K562 (cell line): ENCODE measurements around the gene WDR70.

Experiments used
- CTCF ChIP-seq, 3 experiments: IDR thresholded peaks in 2 of 3; conservative IDR thresholded peaks in 1 of 3; 2 replicates each; pipeline ENCODE4 v1.5.1; 2011 to 2012; ENCODE audit warnings: low read length in 3 of 3, mild to moderate bottlenecking in 3 of 3, control low read depth in 2 of 3, improper control_type of control experiment in 1 of 3, inconsistent platforms in 1 of 3, low read depth in 1 of 3, mixed read lengths in 1 of 3, moderate library complexity in 1 of 3; ENCODE audit not compliant: insufficient read depth in 2 of 3
- ELF4 ChIP-seq: fragments of 450-650 bp; formaldehyde crosslinking; IDR thresholded peaks from 2 replicates; pipeline ENCODE4 v1.4.0; 2022; ENCODE audit warnings: missing genetic modification characterization
- EZH2 ChIP-seq: IDR thresholded peaks from 2 replicates; pipeline ENCODE4 v1.6.1; 2012; ENCODE audit warnings: low read depth, mild to moderate bottlenecking, inconsistent platforms, low read length, borderline replicate concordance
- GTF3C2 ChIP-seq: IDR thresholded peaks from 3 replicates; pipeline ENCODE4 v1.6.1; 2011; ENCODE audit warnings: borderline replicate concordance, mild to moderate bottlenecking, moderate library complexity; ENCODE audit not compliant: insufficient read length; ENCODE audit errors: extremely low read depth
- NBN ChIP-seq: fragments of 450-650 bp; IDR thresholded peaks from 2 replicates; pipeline ENCODE4 v1.6.1; 2016; ENCODE audit warnings: low read depth, mild to moderate bottlenecking
- REST ChIP-seq, 2 experiments: fragments of 450-650 bp; formaldehyde crosslinking in 1 of 2; IDR thresholded peaks; 2 replicates each; pipeline versions ENCODE4 v1.4.0 to v1.6.1; 2014 to 2020; ENCODE audit warnings: mild to moderate bottlenecking in 2 of 2, borderline replicate concordance in 1 of 2, low read depth in 1 of 2
- RUNX1 ChIP-seq: sonication (generic); IDR thresholded peaks from 2 replicates; pipeline ENCODE4 v1.6.1; 2016; ENCODE audit warnings: antibody characterized with exemption, low read depth
- SIN3A ChIP-seq, 2 experiments: fragments of 150-350 bp in 1 of 2; IDR thresholded peaks; 2 replicates each; pipeline ENCODE4 v1.6.1; 2011 to 2016; ENCODE audit warnings: borderline replicate concordance in 2 of 2, low read depth in 2 of 2, low read length in 2 of 2, mild to moderate bottlenecking in 2 of 2, moderate library complexity in 2 of 2; ENCODE audit not compliant: control insufficient read depth in 1 of 2
- SMARCA4 ChIP-seq: fragments of 450-650 bp; IDR thresholded peaks from 2 replicates; pipeline ENCODE4 v1.6.1; 2016
- ZBTB33 ChIP-seq: sonication (generic); formaldehyde crosslinking; IDR thresholded peaks from 2 replicates; pipeline ENCODE4 v1.8.1; 2023; ENCODE audit warnings: mild to moderate bottlenecking, missing genetic modification reagents

DNA sequence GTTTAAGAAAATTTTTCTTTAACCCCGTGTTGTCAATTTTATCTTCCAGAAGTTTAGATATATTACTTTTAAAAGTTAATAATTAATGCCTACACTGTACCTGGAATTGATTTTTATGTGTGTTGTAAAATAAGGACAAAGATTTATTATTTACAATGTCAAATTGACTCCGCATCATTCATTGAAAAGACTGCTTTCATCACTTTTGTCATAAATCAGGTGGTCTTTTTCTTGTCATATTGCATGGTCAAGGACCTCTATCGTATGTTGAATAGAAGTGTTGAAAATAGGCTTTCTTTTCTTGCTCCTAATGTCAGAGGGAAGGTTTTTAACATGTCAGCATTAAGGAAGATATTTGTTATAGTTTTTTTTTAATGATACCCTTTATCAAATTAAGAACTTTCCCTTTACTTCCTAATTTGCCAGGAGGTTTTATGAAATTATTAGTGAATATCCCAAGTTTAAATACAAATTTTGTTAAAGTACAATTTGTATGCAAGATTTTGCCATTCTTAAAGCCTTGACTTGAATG, 92.6 kb downstream of the WDR70 start:
- TF ChIP-seq REST (IDR thresholded peaks at IDR 0.05; ENCODE audit: borderline replicate concordance) (no peak), REST (CRISPR knock-in tag; IDR thresholded peaks at IDR 0.05; ENCODE audit: low read depth) (no peak), CTCF (IDR thresholded peaks at IDR 0.05 in 2 of 3, conservative IDR thresholded peaks at IDR 0.05 in 1 of 3; ENCODE audit: insufficient read depth in 2 of 3, low read depth in 1 of 3, low read length in 3 of 3) (no peak), SMARCA4 (no peak), GTF3C2 (no peak), NBN (no peak), ZBTB33 (no peak), ELF4 (no peak), SIN3A (IDR thresholded peaks at IDR 0.05; ENCODE audit: borderline replicate concordance in 2 of 2, control insufficient read depth in 1 of 2, low read depth in 2 of 2, low read length in 2 of 2) (no peak), RUNX1 (no peak), EZH2 (no peak)
